Measurements from ENCODE around the gene PGBD2. TPM values are rescaled to one million over a fixed set of nuclear protein-coding genes. Genes with fewer than 3 reads are reported as not detected.

PGBD2 gene
- total and polyA plus RNA-seq, 2 of the 13 experiments (the other 11 are each of a cell fraction or from before 2014, with no cell fraction given) = 6.0 to 7.4 TPM

DNA sequence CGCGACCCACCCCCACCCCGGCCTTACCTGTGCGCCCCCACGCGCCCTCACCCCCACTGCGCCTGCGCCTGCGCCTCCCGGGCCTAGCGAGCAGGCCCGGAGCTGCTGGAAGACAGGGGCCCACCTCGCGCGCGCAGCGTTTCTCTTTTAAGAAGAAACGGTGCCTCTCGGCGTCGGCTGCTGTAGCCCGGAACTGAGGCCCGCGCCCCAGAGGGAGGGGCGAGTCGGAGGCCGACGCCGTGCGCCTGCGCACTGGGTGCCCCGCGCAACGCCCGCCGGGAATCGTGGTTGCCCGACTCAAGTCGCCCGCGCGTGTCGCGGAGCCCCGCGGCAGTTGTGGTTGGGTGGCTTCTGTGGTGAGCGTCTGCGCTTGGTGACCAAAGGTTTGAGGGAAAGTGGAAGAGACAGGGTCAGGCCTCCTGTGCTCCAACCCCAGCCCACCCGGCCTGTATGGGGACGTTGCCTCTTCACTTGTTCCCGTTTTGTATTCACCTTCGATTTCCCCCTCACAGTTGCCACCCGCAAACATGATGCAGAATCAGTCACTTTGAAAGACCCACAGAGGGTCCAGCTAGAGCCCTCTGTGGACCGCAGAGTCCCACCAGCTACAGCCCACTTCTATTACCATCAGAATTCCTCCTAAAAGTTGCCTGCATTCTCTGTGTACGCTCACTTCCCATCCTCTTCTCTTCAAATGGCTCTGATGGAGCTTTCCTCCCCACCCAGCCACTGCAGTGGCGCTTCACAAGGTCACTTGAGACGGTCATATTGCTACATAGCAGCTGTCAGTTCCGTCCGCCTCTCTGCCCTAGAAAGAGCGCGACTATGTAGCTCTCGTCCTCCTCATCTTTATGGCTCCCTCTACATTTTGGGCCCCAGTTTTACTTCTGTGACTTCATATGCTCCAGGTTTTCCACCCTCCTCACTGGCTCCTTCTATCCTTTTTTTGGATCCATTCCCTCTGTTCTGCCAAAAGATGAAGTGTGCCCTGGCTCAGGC is 46.8 kb upstream of the PGBD2 start, which contains the start of gene ZNF692:
TSS of gene ZNF692 (minus strand) at position 195 of the 999 bp plus-strand sequence. CDS start 776 bp downstream, outside the sequence.
- Histone ChIP-seq H3K4me1 (ENCODE audit: insufficient read depth, low read length) (peaks cover 51% of the 10 kb centered on the region), H3K4me2 (ENCODE audit: low read depth, low read length) (peak within 1 kb of the TSS; percentile 99), H3K27ac (ENCODE audit: extremely low read length, insufficient read depth, low read length) (peak within 1 kb of the TSS; percentile 79), H3K36me3 (replicated peaks in 1 of 2; ENCODE audit: control insufficient read depth in 1 of 2, insufficient read depth in 2 of 2, low read length in 2 of 2) (peaks cover 3 to 22% of the 10 kb centered on the region in 2 experiments; a peak in 4 of 5 replicates), H3K79me2 (ENCODE audit: insufficient read depth, low read length) (peaks cover 18% of the 10 kb centered on the region), H3K9me3 (ENCODE audit: low read length) (no peaks in the 10 kb centered on the region), H2AFZ (ENCODE audit: low read length) (peak within 1 kb of the TSS; percentile 31), H3K9ac (ENCODE audit: insufficient read depth, low read depth, low read length) (peak within 1 kb of the TSS; percentile 87), H3K4me3 (replicated peaks in 1 of 3; ENCODE audit: insufficient read depth in 1 of 3, low read depth in 2 of 3, low read length in 3 of 3) (peak within 1 kb of the TSS; percentile 62 to 87 (median 83)), H3K27me3 (ENCODE audit: control insufficient read depth in 1 of 2, insufficient read depth in 2 of 2, low read length in 2 of 2) (no peaks in the 10 kb centered on the region; a peak in 1 of 5 replicates), H4K20me1 (ENCODE audit: insufficient read depth, low read length) (no peaks in the 10 kb centered on the region)
- DNase-seq (ENCODE audit: low spot score) (peak; percentile 93), ATAC-seq (peak; percentile 77), FAIRE-seq (peak; percentile 60)
- under 1% methylated on average over 35 of the region's 62 CpGs for WGBS (ENCODE audit: low lambda C conversion rate)
- intact Hi-C loops (cut with micrococcal nuclease; ENCODE audit: unreplicated experiment) = loop anchor here (1.0 to 2.0 kb wide), 3 partner anchors 14 to 48 kb away; partner anchors contain the start of genes PGBD2 and ZNF672
- in situ Hi-C loops (cut with HindIII; ENCODE audit: extremely low pct_ligation_motif_present, low pct_unique_long_range_greater_than_20kb) = no loop called here
- ChIA-PET CTCF (ENCODE audit: low intra/inter-chr PET ratio, low total read pairs) (interaction anchor here (0.7 kb wide), 1 partner anchor 14 kb away, joined by 3 read pairs; no protein-coding TSS in a partner anchor), POLR2A (interaction anchor here (0.6 to 3.5 kb wide), 10 partner anchors 10 to 108 kb away, joined by 3 to 83 read pairs (median 3); partner anchors contain the start of genes PGBD2, SH3BP5L and ZNF672)
- TSS peak; percentile 75 for BruUV-seq (replicated peaks)
- peak; percentile 17 for TF ChIP-seq MEIS2 (CRISPR knock-in tag; IDR thresholded peaks at IDR 0.05)
- TF ChIP-seq KDM5A (IDR thresholded peaks at IDR 0.05; ENCODE audit: borderline replicate concordance, low read length) = peak; percentile 35; the same call in 1 of the 2 replicates
- no peak for TF ChIP-seq ATF1 (CRISPR knock-in tag; IDR thresholded peaks at IDR 0.05)
- peak; percentile 47 for TF ChIP-seq NFYC (CRISPR knock-in tag; IDR thresholded peaks at IDR 0.05)
- no peak for TF ChIP-seq ZSCAN22 (CRISPR knock-in tag; IDR thresholded peaks at IDR 0.05)
- TF ChIP-seq TARDBP (CRISPR knock-in tag; IDR thresholded peaks at IDR 0.05) = peak; percentile 65; the same call in 1 of the 2 replicates
- TF ChIP-seq ZNF878 (CRISPR knock-in tag; IDR thresholded peaks at IDR 0.05) = no peak
- peak; percentile 46; the same call in 1 of the 2 replicates for TF ChIP-seq GMEB2 (CRISPR knock-in tag; IDR thresholded peaks at IDR 0.05; ENCODE audit: low read depth)
- peak; percentile 71 for TF ChIP-seq CEBPB (IDR thresholded peaks at IDR 0.05; ENCODE audit: borderline replicate concordance, low read depth, low read length)
- no peak for TF ChIP-seq GTF2F1 (IDR thresholded peaks at IDR 0.05; ENCODE audit: low read length)
- no peak for TF ChIP-seq MAFK (conservative IDR thresholded peaks at IDR 0.05 in 1 of 2, IDR thresholded peaks at IDR 0.05 in 1 of 2; ENCODE audit: low read length in 2 of 2)
- peak; percentile 45 for TF ChIP-seq CBX1 (IDR thresholded peaks at IDR 0.05; ENCODE audit: low read depth)
- TF ChIP-seq PHF5A (CRISPR knock-in tag; IDR thresholded peaks at IDR 0.05; ENCODE audit: low read depth, unreplicated experiment) = no peak
- TF ChIP-seq ZBTB7B (CRISPR knock-in tag; IDR thresholded peaks at IDR 0.05) = no peak; the same call in 1 of the 2 replicates
- TF ChIP-seq SMARCC2 (IDR thresholded peaks at IDR 0.05) = no peak
- no peak for TF ChIP-seq ZBTB10 (CRISPR knock-in tag; IDR thresholded peaks at IDR 0.05; ENCODE audit: borderline replicate concordance)
- no peak; the same call in 1 of the 2 replicates for TF ChIP-seq FOXJ3 (CRISPR knock-in tag; IDR thresholded peaks at IDR 0.05; ENCODE audit: borderline replicate concordance)
- TF ChIP-seq ZSCAN12 (CRISPR knock-in tag; IDR thresholded peaks at IDR 0.05) = peak; percentile 55; the same call in 1 of the 2 replicates
- TF ChIP-seq ZBTB38 (CRISPR knock-in tag; IDR thresholded peaks at IDR 0.05) = no peak
- TF ChIP-seq KDM5B (CRISPR knock-in tag; IDR thresholded peaks at IDR 0.05; ENCODE audit: borderline replicate concordance) = peak; percentile 22; the same call in 1 of the 2 replicates

All from HepG2 (cell line).